HFF-Myc (cell line): Measurements from ENCODE around the gene FAM241B.

Experiments
- DNase-seq: peaks from one replicate; pipeline ENCODE4 v3.0.0-alpha.2; 2011; ENCODE audit warnings: low read depth; ENCODE audit errors: extremely low read depth
- H3K4me3 ChIP-seq: replicated peaks from 2 replicates; pipeline ENCODE4 v1.5.1; 2011; ENCODE audit warnings: low read depth, mild to moderate bottlenecking, control low read depth, low read length
- CTCF ChIP-seq: IDR thresholded peaks from 2 replicates; pipeline ENCODE4 v1.5.1; 2012; ENCODE audit warnings: mild to moderate bottlenecking, low read depth, low read length, control low read depth; ENCODE audit errors: missing control alignments

Gene FAM241B

DNA sequence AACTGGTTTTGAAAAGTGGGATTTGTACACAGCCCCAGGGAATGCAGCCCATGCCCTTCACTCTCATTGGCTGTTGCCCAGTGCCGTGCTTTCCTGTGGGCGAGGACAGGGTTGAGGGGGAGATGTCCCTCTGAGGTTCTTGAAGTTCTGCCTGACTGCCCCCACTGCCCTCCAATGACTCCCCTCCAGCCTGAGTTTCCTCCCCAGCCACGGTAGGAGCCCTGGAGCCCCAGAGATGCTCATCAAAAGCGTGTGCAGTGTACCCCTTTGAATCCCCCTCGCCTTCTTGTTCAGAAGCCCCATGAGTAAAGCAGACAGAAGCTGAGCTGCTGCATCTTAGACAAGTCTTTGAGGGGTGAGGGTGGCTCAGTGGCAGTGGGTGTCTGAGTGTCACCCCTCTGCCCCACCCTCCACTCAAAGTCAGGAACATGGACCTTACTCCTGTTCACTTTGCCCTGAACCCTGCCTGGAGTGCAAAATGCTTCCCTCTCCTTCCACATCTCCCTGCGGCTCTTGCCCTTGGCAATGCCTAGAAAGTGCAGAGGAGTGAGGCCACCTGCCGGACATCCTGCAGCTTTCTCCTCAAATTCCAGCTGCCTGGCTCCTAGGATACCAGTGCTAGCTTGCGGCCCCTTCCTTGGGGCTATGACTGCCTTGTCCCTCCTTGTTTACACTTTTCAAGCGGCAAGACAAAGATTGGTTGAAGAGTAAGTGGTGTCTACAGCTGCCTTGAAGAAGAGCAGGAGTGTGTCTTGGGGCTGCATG lies 19.9 kb downstream of the FAM241B start:
- no peak for DNase-seq
- no peak for TF ChIP-seq CTCF
- no peak overlapping the region for H3K4me3 ChIP-seq

- no peak for TF ChIP-seq CTCF
- DNase-seq = no peak
- H3K4me3 ChIP-seq = no peak overlapping the region
Observed at GRCh38 chr10:69650589-69651261, 20.7 kb downstream of the FAM241B start.

GRCh38 chr10:69651362-69651761 lies 21.3 kb downstream of the FAM241B start:
- no peak for DNase-seq
- TF ChIP-seq CTCF = no peak
- no peak overlapping the region for H3K4me3 ChIP-seq

DNA sequence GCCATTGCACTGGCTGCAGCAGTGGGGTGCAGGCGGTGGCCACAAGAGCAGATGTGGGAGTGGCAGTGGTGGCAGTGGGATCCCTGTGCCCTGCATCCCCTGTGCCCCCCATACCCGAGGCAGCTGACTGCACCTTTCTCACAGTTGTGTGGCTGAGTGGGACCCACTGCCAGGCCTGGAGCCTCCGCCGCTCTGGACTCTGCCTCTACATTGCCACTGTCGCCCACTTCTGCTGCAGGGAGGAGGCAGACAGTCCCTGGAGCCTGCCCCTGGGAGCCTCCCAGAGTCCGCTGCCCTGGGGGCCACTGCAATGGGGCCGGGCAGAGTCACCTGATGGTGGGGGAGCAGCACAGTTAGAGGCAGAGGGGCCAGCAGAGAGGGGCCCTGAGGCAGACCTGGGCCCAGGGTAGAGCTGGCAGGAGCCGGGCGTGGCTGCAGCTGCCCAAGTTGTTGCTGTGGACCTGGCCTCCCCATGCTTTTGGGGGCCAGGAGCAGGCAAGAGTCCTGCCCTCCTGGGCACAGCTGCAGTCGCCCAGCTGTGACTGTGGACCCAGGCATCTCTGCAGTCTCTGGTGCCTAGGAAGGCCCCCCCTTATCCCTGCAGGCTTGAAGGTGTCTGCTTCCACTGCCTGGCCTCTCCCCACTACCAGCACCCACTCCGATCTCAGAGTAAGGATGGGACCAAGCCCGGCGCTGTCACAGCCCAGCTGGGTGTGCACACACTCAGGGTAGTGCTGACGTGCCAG lies 22.2 kb downstream of the FAM241B start:
- no peak for DNase-seq
- H3K4me3 ChIP-seq = no peak overlapping the region
- no peak for TF ChIP-seq CTCF

GRCh38 chr10:69652857-69653199 lies 22.8 kb downstream of the FAM241B start:
- H3K4me3 ChIP-seq = no peak overlapping the region
- TF ChIP-seq CTCF = no peak
- no peak for DNase-seq

GRCh38 chr10:69653561-69653960 lies 23.5 kb downstream of the FAM241B start:
- TF ChIP-seq CTCF = no peak
- H3K4me3 ChIP-seq = no peak overlapping the region
- no peak for DNase-seq
